ENCODE measurements around the gene SLC35G6.

DNA sequence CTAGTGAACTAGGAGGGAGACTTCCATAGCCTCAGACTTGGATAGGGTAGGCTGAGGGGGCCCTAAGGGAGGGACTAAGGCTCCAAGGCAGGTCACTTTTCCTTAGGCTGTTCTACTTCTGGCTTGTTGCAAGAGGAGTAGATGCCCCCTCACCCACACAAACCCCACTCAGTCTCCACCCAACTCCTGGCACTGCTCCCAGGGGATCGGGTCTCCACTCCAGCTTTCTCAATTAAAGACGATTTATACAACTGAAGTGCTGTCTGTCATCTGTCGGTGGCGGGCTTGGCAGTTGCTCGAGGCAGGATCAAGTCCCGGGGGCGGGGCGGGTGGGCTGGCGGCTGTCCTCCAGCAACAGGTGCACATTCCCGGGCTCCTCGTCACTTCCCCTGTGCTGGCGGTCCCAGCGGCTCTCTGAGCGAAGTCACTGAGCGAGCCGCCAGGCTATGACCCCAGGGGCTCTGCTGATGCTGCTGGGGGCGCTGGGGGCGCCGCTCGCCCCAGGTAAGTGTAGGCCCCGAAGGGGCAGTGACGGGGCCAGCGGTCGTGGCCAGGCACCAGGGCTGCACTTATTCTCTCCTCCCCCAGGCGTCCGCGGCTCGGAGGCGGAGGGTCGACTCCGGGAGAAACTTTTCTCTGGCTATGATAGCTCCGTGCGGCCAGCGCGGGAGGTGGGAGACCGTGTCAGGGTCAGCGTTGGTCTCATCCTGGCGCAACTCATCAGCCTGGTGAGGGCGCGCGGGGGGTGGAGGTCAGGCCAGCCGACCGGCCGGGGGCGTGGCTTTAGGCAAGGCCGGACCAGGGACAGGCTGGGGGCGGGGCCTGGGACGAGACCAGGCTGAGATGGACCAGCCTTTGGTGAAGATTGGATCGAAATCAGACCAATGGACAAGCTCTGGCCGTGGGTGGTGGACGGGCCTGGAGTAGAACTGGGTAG, 36.3 kb upstream of the SLC35G6 start, which contains the start of gene CHRNB1:
- TF ChIP-seq POLR2AphosphoS5 (IDR thresholded peaks at IDR 0.05; ENCODE audit: low read depth, low read length) (no peak), FOXP2 (optimal IDR thresholded peaks at IDR 0.05; ENCODE audit: borderline replicate concordance, extremely low read depth, extremely low read length, insufficient read depth) (no peak)
- TF ChIP-seq, protein P1, sequence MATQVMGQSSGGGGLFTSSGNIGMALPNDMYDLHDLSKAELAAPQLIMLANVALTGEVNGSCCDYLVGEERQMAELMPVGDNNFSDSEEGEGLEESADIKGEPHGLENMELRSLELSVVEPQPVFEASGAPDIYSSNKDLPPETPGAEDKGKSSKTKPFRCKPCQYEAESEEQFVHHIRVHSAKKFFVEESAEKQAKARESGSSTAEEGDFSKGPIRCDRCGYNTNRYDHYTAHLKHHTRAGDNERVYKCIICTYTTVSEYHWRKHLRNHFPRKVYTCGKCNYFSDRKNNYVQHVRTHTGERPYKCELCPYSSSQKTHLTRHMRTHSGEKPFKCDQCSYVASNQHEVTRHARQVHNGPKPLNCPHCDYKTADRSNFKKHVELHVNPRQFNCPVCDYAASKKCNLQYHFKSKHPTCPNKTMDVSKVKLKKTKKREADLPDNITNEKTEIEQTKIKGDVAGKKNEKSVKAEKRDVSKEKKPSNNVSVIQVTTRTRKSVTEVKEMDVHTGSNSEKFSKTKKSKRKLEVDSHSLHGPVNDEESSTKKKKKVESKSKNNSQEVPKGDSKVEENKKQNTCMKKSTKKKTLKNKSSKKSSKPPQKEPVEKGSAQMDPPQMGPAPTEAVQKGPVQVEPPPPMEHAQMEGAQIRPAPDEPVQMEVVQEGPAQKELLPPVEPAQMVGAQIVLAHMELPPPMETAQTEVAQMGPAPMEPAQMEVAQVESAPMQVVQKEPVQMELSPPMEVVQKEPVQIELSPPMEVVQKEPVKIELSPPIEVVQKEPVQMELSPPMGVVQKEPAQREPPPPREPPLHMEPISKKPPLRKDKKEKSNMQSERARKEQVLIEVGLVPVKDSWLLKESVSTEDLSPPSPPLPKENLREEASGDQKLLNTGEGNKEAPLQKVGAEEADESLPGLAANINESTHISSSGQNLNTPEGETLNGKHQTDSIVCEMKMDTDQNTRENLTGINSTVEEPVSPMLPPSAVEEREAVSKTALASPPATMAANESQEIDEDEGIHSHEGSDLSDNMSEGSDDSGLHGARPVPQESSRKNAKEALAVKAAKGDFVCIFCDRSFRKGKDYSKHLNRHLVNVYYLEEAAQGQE (IDR thresholded peaks at IDR 0.05; ENCODE audit: insufficient read depth in 1 of 2, low read depth in 2 of 2, low read length in 2 of 2), result no peak

Measured in PFSK-1 (cell line).